Nasal cavity respiratory epithelium epithelial cell of viscerocranial mucosa (primary cell): ENCODE data around the gene ALKBH8. TPM values are rescaled to one million over a fixed set of nuclear protein-coding genes. Genes with fewer than 3 reads are reported as not detected.

Source experiments
- total RNA-seq: library from RNA; depleted of rRNA; stranded (reverse); fragments of >200 nt; gene quantifications from 2 replicates; pipeline ENCODE4 v1.2.3, GENCODE V29; 2014

ALKBH8 gene
- total RNA-seq, result 9.9 and 13.5 TPM in 2 replicates

GRCh38 chr11:107565219-107565937 lies at the start of gene ALKBH8:
Gene ALKBH8, minus strand, starts transcription at chr11:107565735. Its CDS starts 4,842 bp downstream, at chr11:107560893.

GRCh38 chr11:107590460-107591377 lies 25.2 kb upstream of the ALKBH8 start, which contains the start of gene ELMOD1:
Gene ELMOD1, plus strand, starts transcription at chr11:107591147. Its CDS starts 27,043 bp downstream, at chr11:107618190.

GRCh38 chr11:107457558-107458271 lies 107.8 kb downstream of the ALKBH8 start, which contains the start of gene CWF19L2:
Gene CWF19L2, minus strand, starts transcription at chr11:107457825. Its CDS starts 9 bp downstream, at chr11:107457816.

Other genes starting within 250 kb of the ALKBH8 start
- 17.4 and 18.1 TPM in 2 replicates for gene CWF19L2, start 107.9 kb downstream of the ALKBH8 start, total RNA-seq
- gene ELMOD1, start 25.4 kb upstream of the ALKBH8 start, total RNA-seq, result 0.34 TPM in 1 of 2 replicates, not detected in the other
- gene SLN, start 146.3 kb upstream of the ALKBH8 start, total RNA-seq, result not detected in 2 replicates